Panc1 (cell line): ENCODE measurements around the gene CPLANE2.

ENCODE experiments used
- POLR2AphosphoS5 ChIP-seq: IDR thresholded peaks from 2 replicates; pipeline ENCODE4 v1.6.1; 2012; ENCODE audit warnings: mild to moderate bottlenecking, low read depth, low read length, moderate library complexity
- SIN3A ChIP-seq: IDR thresholded peaks from 2 replicates; pipeline ENCODE4 v1.6.1; 2012; ENCODE audit warnings: low read depth, mild to moderate bottlenecking, low read length, moderate library complexity, borderline replicate concordance; ENCODE audit not compliant: insufficient read depth
- TCF7L2 ChIP-seq: IDR thresholded peaks from 2 replicates; pipeline ENCODE4 v1.6.1; 2011; ENCODE audit warnings: mild to moderate bottlenecking, low read depth, low read length, inconsistent platforms
- TF ChIP-seq, protein P1 (sequence below): fragments of 450-650 bp; IDR thresholded peaks from 2 replicates; pipeline ENCODE4 v1.5.1; 2017; ENCODE audit warnings: mild to moderate bottlenecking
- TF ChIP-seq, protein P2 (sequence below), 2 experiments: IDR thresholded peaks; 2 replicates each; pipeline ENCODE4 v1.6.1; 2011 to 2012; ENCODE audit warnings: low read depth in 2 of 2, control low read depth in 1 of 2, low read length in 1 of 2, mild to moderate bottlenecking in 1 of 2, moderate library complexity in 1 of 2; ENCODE audit not compliant: insufficient read depth in 1 of 2

DNA sequence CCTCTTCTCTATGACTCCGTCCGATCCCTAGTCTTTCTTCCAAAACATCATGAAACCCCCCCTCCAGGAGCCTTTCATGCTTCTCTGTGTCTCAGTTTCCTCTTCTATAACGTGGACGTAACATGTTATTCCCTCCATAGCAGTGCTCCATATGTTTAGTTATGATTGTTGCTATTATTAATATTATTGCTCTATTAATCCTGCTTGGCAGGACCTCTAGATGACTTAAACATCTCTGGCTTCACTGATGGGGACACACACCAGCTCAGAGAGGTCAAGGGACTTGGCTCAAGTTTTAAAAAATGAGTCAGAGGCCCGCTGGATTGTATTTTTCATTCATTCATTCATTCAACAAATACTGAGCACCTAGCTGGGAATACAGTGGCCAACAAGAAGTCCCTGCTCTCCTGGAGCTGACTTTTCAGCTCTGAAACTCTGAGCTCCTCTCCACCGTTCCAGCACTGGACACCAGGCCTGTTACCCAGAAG is 404 bp upstream of the CPLANE2 start:
- TF ChIP-seq, protein P1, sequence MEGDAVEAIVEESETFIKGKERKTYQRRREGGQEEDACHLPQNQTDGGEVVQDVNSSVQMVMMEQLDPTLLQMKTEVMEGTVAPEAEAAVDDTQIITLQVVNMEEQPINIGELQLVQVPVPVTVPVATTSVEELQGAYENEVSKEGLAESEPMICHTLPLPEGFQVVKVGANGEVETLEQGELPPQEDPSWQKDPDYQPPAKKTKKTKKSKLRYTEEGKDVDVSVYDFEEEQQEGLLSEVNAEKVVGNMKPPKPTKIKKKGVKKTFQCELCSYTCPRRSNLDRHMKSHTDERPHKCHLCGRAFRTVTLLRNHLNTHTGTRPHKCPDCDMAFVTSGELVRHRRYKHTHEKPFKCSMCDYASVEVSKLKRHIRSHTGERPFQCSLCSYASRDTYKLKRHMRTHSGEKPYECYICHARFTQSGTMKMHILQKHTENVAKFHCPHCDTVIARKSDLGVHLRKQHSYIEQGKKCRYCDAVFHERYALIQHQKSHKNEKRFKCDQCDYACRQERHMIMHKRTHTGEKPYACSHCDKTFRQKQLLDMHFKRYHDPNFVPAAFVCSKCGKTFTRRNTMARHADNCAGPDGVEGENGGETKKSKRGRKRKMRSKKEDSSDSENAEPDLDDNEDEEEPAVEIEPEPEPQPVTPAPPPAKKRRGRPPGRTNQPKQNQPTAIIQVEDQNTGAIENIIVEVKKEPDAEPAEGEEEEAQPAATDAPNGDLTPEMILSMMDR, result no peak
- TF ChIP-seq, protein P2, sequence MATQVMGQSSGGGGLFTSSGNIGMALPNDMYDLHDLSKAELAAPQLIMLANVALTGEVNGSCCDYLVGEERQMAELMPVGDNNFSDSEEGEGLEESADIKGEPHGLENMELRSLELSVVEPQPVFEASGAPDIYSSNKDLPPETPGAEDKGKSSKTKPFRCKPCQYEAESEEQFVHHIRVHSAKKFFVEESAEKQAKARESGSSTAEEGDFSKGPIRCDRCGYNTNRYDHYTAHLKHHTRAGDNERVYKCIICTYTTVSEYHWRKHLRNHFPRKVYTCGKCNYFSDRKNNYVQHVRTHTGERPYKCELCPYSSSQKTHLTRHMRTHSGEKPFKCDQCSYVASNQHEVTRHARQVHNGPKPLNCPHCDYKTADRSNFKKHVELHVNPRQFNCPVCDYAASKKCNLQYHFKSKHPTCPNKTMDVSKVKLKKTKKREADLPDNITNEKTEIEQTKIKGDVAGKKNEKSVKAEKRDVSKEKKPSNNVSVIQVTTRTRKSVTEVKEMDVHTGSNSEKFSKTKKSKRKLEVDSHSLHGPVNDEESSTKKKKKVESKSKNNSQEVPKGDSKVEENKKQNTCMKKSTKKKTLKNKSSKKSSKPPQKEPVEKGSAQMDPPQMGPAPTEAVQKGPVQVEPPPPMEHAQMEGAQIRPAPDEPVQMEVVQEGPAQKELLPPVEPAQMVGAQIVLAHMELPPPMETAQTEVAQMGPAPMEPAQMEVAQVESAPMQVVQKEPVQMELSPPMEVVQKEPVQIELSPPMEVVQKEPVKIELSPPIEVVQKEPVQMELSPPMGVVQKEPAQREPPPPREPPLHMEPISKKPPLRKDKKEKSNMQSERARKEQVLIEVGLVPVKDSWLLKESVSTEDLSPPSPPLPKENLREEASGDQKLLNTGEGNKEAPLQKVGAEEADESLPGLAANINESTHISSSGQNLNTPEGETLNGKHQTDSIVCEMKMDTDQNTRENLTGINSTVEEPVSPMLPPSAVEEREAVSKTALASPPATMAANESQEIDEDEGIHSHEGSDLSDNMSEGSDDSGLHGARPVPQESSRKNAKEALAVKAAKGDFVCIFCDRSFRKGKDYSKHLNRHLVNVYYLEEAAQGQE (IDR thresholded peaks at IDR 0.05; ENCODE audit: insufficient read depth in 1 of 2, low read depth in 2 of 2, low read length in 1 of 2), result no peak
- no peak for TF ChIP-seq POLR2AphosphoS5
- no peak for TF ChIP-seq SIN3A
- TF ChIP-seq TCF7L2, result no peak
